GM18517 (cell line): ENCODE measurements around the gene SLC16A2.
"Not testable (repeated sequence)": the region's sequence is repeated elsewhere in the genome, so short reads cannot be mapped to it uniquely, and the experiment has no call there.

Experiments
- ATAC-seq: cut with Tn5 transposase; IDR thresholded peaks from one replicate; pipeline ENCODE4 v1.9.1; 2021; ENCODE audit warnings: mild to moderate bottlenecking, moderate library complexity; ENCODE audit not compliant: unreplicated experiment

SLC16A2 gene

GRCh38 chrX:74445099-74445498, 23.8 kb downstream of the SLC16A2 start:
- no peak for ATAC-seq

GRCh38 chrX:74446876-74447275, 25.6 kb downstream of the SLC16A2 start:
- ATAC-seq: no peak

GRCh38 chrX:74448669-74449068, 27.4 kb downstream of the SLC16A2 start:
- ATAC-seq: no peak

- ATAC-seq: no peak
Measured at GRCh38 chrX:74449322-74449936, 28.1 kb downstream of the SLC16A2 start.

- ATAC-seq: no peak
Measured at GRCh38 chrX:74449937-74450330, 28.6 kb downstream of the SLC16A2 start.

- ATAC-seq: no peak
Measured at GRCh38 chrX:74450803-74451449, 29.6 kb downstream of the SLC16A2 start.

- no peak for ATAC-seq
Measured at GRCh38 chrX:74451450-74452198, 30.3 kb downstream of the SLC16A2 start.

GRCh38 chrX:74452199-74452481, 30.8 kb downstream of the SLC16A2 start:
- ATAC-seq: no peak

GRCh38 chrX:74453178-74453577, 31.9 kb downstream of the SLC16A2 start:
- no peak for ATAC-seq

- not testable (repeated sequence) for ATAC-seq
Measured at GRCh38 chrX:74454233-74454632, 32.9 kb downstream of the SLC16A2 start.

GRCh38 chrX:74458736-74459135, 37.4 kb downstream of the SLC16A2 start:
- no peak for ATAC-seq

GRCh38 chrX:74461384-74461783, 40.1 kb downstream of the SLC16A2 start:
- no peak for ATAC-seq

GRCh38 chrX:74464722-74465121, 43.4 kb downstream of the SLC16A2 start:
- no peak for ATAC-seq

GRCh38 chrX:74465424-74465823, 44.1 kb downstream of the SLC16A2 start:
- ATAC-seq: no peak

- no peak for ATAC-seq
Measured at GRCh38 chrX:74467656-74468055, 46.4 kb downstream of the SLC16A2 start.

- ATAC-seq: not testable (repeated sequence)
Measured at GRCh38 chrX:74473116-74473515, 51.8 kb downstream of the SLC16A2 start.

GRCh38 chrX:74490247-74490646, 69.0 kb downstream of the SLC16A2 start:
- no peak for ATAC-seq

- ATAC-seq: no peak
Measured at GRCh38 chrX:74492720-74493201, 71.5 kb downstream of the SLC16A2 start.

- no peak for ATAC-seq
Measured at GRCh38 chrX:74493806-74494205, 72.5 kb downstream of the SLC16A2 start.

GRCh38 chrX:74498924-74499323, 77.6 kb downstream of the SLC16A2 start:
- ATAC-seq: no peak

- ATAC-seq: no peak
Measured at GRCh38 chrX:74500067-74500466, 78.8 kb downstream of the SLC16A2 start.

- ATAC-seq: no peak
Measured at GRCh38 chrX:74500555-74500954, 79.3 kb downstream of the SLC16A2 start.
